Measurements from ENCODE around the gene UGT1A1. TPM values are rescaled to one million over a fixed set of nuclear protein-coding genes. Genes with fewer than 3 reads are reported as not detected.

Gene UGT1A1
- total and polyA plus RNA-seq, 8 donors = 0.28 TPM; not detected in 7

DNA sequence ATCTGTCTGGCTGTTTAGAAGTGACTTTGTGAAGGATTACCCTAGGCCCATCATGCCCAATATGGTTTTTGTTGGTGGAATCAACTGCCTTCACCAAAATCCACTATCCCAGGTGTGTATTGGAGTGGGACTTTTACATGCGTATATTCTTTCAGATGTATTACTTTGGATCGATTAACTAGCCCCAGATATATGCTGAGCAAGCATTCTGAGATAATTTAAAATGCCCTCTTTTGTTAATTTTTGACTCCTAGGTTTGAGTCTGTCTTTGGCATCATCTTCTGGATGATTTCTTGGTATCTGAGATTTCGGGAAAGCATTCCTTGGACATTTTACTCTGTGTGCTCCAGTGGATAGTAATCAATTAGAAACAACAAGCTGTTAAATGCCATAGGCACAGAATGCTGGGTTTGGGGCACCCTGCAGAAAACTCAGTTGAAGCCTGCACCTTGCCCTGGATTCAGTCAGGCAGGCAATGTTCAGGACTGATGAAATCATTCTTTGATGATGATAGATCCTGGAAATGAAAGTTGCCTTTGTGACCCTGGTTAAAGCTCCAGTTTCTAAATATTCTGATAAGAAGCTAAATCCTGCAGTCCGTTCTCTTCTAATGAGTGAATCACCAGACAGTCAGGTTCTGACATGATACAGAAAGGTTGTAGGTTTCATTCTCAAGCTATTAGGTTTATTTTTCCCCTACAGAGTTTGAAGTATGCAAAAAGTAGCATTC lies 1.1 kb downstream of the UGT1A1 start:
- ATAC-seq (no peak), DNase-seq (no peak), FAIRE-seq (no peak)
- H3K4me3 ChIP-seq = no peak overlapping the region
- no peaks in the 10 kb centered on the region for H3K4me1 ChIP-seq
- intact Hi-C loops (cut with DNase I) = no loop called here
- H3K9me3 ChIP-seq = no peaks in the 10 kb centered on the region
- H3K36me3 ChIP-seq = no peaks in the 10 kb centered on the region
- 76 to 85% methylated on average over 4 of the region's 4 CpGs for WGBS, 2 donors
- H3K27me3 ChIP-seq = no peaks in the 10 kb centered on the region
- TF ChIP-seq, protein P1, sequence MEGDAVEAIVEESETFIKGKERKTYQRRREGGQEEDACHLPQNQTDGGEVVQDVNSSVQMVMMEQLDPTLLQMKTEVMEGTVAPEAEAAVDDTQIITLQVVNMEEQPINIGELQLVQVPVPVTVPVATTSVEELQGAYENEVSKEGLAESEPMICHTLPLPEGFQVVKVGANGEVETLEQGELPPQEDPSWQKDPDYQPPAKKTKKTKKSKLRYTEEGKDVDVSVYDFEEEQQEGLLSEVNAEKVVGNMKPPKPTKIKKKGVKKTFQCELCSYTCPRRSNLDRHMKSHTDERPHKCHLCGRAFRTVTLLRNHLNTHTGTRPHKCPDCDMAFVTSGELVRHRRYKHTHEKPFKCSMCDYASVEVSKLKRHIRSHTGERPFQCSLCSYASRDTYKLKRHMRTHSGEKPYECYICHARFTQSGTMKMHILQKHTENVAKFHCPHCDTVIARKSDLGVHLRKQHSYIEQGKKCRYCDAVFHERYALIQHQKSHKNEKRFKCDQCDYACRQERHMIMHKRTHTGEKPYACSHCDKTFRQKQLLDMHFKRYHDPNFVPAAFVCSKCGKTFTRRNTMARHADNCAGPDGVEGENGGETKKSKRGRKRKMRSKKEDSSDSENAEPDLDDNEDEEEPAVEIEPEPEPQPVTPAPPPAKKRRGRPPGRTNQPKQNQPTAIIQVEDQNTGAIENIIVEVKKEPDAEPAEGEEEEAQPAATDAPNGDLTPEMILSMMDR (IDR thresholded peaks at IDR 0.05) = no peak
- H3K27ac ChIP-seq = no peak overlapping the region

DNA sequence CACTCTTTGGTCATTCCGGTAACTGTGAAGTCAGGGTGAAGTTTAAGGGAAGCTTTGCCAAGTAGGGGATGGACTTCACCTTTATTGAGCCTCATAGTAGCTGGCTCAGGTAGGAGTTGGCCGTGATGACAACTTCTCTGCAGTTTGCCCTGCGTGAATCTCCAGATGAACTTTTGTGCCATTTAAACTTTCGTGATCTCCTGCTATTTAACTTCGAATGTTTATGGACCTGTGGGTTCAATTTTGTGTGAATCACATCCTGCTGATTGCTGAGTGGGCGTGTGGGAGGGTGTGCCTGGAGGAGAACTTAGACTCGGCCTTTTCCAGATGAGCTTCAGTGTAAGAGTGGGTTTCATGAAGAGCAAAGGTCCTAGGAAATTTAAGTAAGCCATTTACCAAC lies 4.2 kb downstream of the UGT1A1 start:
- 51 to 69% methylated on average over 7 of the region's 7 CpGs for WGBS, 2 donors
- TF ChIP-seq, protein P1 (IDR thresholded peaks at IDR 0.05) = no peak
- H3K4me1 ChIP-seq = no peaks in the 10 kb centered on the region
- H3K27ac ChIP-seq = no peak overlapping the region
- H3K4me3 ChIP-seq = no peak overlapping the region
- DNase-seq (no peak), FAIRE-seq (no peak), ATAC-seq (no peak)
- intact Hi-C loops (cut with DNase I) = no loop called here
- H3K27me3 ChIP-seq = no peaks in the 10 kb centered on the region
- no peaks in the 10 kb centered on the region for H3K36me3 ChIP-seq
- no peaks in the 10 kb centered on the region for H3K9me3 ChIP-seq

GRCh38 chr2:233764761-233765160 lies 4.7 kb downstream of the UGT1A1 start:
- DNase-seq (no peak), FAIRE-seq (no peak), ATAC-seq (no peak)
- Histone ChIP-seq H3K27ac (no peak overlapping the region), H3K4me3 (no peak overlapping the region), H3K4me1 (no peaks in the 10 kb centered on the region), H3K27me3 (no peaks in the 10 kb centered on the region), H3K36me3 (no peaks in the 10 kb centered on the region), H3K9me3 (no peaks in the 10 kb centered on the region)
- WGBS, 2 donors = 32 to 40% methylated on average over 3 of the region's 3 CpGs
- intact Hi-C loops (cut with DNase I) = no loop called here
- TF ChIP-seq, protein P1 (IDR thresholded peaks at IDR 0.05) = no peak

GRCh38 chr2:233766416-233766815 lies 6.3 kb downstream of the UGT1A1 start:
- intact Hi-C loops (cut with DNase I) = no loop called here
- no peak overlapping the region for H3K27ac ChIP-seq
- no peaks in the 10 kb centered on the region for H3K36me3 ChIP-seq
- 61 to 72% methylated on average over 4 of the region's 4 CpGs for WGBS, 2 donors
- no peaks in the 10 kb centered on the region for H3K27me3 ChIP-seq
- H3K9me3 ChIP-seq = no peaks in the 10 kb centered on the region
- no peaks in the 10 kb centered on the region for H3K4me1 ChIP-seq
- DNase-seq (no peak), ATAC-seq (no peak), FAIRE-seq (no peak)
- TF ChIP-seq, protein P1 (IDR thresholded peaks at IDR 0.05) = no peak
- no peak overlapping the region for H3K4me3 ChIP-seq

DNA sequence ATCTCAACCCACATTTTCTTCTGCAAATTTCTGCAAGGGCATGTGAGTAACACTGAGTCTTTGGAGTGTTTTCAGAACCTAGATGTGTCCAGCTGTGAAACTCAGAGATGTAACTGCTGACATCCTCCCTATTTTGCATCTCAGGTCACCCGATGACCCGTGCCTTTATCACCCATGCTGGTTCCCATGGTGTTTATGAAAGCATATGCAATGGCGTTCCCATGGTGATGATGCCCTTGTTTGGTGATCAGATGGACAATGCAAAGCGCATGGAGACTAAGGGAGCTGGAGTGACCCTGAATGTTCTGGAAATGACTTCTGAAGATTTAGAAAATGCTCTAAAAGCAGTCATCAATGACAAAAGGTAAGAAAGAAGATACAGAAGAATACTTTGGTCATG lies 8.0 kb downstream of the UGT1A1 start:
- intact Hi-C loops (cut with DNase I) = no loop called here
- DNase-seq (no peak), ATAC-seq (no peak), FAIRE-seq (no peak)
- Histone ChIP-seq H3K4me3 (no peak overlapping the region), H3K4me1 (no peaks in the 10 kb centered on the region), H3K36me3 (no peaks in the 10 kb centered on the region), H3K27me3 (no peaks in the 10 kb centered on the region), H3K9me3 (no peaks in the 10 kb centered on the region), H3K27ac (no peak overlapping the region)
- 64 to 69% methylated on average over 4 of the region's 4 CpGs for WGBS, 2 donors
- TF ChIP-seq, protein P1 (IDR thresholded peaks at IDR 0.05) = no peak
